Chondrocyte (in vitro differentiated cells): ENCODE data around the gene SGCA. TPM values are rescaled to one million over a fixed set of nuclear protein-coding genes. Genes with fewer than 3 reads are reported as not detected.

Source experiments
- DNase-seq: peaks from one replicate; pipeline ENCODE4 v3.0.0; 2021; ENCODE audit warnings: mixed read lengths, low spot score
- H3K27ac Mint-ChIP-seq: one replicate; pipeline ENCODE4 v1.8.0; 2021; ENCODE audit warnings: mild to moderate bottlenecking, moderate library complexity, mixed read lengths; ENCODE audit not compliant: unreplicated experiment
- H3K27me3 Mint-ChIP-seq: 2 replicates; pipeline ENCODE4 v1.8.0; 2021; ENCODE audit warnings: low read depth, mixed read lengths
- H3K36me3 Mint-ChIP-seq: 2 replicates; pipeline ENCODE4 v1.8.0; 2021; ENCODE audit warnings: low read depth, mixed read lengths
- H3K4me1 Mint-ChIP-seq: 2 replicates; pipeline ENCODE4 v1.8.0; 2021; ENCODE audit warnings: low read depth, mild to moderate bottlenecking, mixed read lengths
- H3K4me3 Mint-ChIP-seq: one replicate; pipeline ENCODE4 v1.8.0; 2021; ENCODE audit warnings: mild to moderate bottlenecking, moderate library complexity, mixed read lengths; ENCODE audit not compliant: unreplicated experiment
- H3K9me3 Mint-ChIP-seq: 2 replicates; pipeline ENCODE4 v1.8.0; 2021; ENCODE audit warnings: low read depth, mixed read lengths
- total RNA-seq: library from RNA; stranded (reverse); gene quantifications from 3 replicates; pipeline ENCODE4 v1.2.1, GENCODE V29; 2021
- TF ChIP-seq, protein P1 (sequence below): fragments of 200-600 bp; sonication (generic); IDR thresholded peaks from 2 replicates; pipeline ENCODE4 v1.5.0; 2021; ENCODE audit warnings: antibody characterized with exemption, mild to moderate bottlenecking, moderate library complexity

Gene SGCA
- total RNA-seq, 1 donor from 2014 or later, result 1.3 TPM

DNA sequence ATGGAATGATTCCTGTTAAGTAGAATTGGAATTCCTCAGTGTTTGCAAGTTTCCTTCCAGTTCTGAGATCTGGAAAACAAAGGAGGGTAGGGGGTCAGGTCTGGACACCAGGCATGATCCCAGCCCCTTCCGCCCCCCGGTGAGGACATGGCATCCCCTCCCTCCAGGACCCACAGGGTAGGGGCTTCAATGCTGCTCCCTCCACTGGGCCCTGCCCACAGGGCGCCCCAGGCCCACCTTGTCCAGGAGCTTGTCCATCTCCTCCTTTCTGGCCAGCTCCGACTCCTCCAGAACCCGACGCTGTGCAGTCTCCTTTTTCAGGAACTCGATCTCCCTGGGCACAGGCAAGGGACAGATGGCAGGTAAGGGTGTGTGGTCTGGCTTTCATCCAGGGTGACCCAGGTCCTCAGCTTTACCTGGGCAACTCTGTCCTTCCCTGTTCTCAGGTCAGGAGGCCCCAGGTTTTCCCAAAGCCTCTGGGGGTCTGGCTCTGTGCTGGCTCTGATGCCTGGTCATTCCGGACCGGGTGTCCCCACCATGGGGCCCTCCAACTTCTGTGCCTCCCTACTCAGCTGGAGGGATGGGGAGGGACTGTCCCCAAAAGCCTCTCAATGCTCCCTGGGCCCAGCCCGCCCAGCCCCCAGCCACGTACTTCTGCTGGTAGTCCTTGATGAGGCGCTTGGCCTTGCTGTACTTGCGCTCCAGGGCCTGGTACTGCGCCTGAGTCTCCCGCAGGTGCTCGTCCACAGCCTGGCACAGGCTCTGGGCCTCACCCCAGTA lies 30.3 kb upstream of the SGCA start:
- TF ChIP-seq, protein P1, sequence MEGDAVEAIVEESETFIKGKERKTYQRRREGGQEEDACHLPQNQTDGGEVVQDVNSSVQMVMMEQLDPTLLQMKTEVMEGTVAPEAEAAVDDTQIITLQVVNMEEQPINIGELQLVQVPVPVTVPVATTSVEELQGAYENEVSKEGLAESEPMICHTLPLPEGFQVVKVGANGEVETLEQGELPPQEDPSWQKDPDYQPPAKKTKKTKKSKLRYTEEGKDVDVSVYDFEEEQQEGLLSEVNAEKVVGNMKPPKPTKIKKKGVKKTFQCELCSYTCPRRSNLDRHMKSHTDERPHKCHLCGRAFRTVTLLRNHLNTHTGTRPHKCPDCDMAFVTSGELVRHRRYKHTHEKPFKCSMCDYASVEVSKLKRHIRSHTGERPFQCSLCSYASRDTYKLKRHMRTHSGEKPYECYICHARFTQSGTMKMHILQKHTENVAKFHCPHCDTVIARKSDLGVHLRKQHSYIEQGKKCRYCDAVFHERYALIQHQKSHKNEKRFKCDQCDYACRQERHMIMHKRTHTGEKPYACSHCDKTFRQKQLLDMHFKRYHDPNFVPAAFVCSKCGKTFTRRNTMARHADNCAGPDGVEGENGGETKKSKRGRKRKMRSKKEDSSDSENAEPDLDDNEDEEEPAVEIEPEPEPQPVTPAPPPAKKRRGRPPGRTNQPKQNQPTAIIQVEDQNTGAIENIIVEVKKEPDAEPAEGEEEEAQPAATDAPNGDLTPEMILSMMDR, result no peak
- Mint-ChIP-seq H3K4me3 (no peak overlapping the region), H3K27me3 (no peaks in the 10 kb centered on the region), H3K27ac (peak overlapping the region; percentile 57), H3K36me3 (peaks cover 41% of the 10 kb centered on the region), H3K9me3 (no peaks in the 10 kb centered on the region), H3K4me1 (peaks cover 37% of the 10 kb centered on the region)
- no peak for DNase-seq

DNA sequence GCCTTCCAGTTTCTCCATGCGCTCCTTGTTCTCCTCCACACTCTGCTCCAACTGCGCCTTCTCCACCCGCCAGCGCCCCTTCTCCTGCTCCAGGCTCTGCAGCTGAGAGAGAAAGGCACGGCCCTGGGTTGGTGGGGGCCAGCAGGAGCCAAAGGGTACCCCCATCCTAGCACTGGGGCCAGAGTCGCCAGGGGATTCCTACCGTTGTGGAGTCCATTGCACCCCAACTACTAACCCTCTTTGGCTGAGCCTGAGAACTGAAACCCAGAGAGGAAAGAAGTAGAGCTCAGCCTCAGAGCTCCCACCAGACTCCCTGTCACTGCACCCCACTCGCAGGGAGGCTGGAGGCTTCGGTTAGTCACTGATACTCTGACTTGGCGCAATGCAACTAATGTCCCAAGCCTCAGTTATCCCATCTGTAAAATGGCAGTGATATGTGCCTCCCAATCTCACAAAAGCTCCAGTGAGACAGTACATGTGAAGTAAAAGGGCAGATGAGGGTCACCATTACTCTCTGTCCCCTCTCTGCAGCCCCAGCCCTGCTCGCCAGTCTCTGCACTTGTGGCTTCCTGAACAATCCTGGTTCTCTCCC lies 29.6 kb upstream of the SGCA start:
- no peaks in the 10 kb centered on the region for H3K27me3 Mint-ChIP-seq
- H3K27ac Mint-ChIP-seq, result no peak overlapping the region
- DNase-seq, result no peak
- H3K4me3 Mint-ChIP-seq, result no peak overlapping the region
- peaks cover 35% of the 10 kb centered on the region for H3K4me1 Mint-ChIP-seq
- H3K9me3 Mint-ChIP-seq, result no peaks in the 10 kb centered on the region
- TF ChIP-seq, protein P1, result no peak
- H3K36me3 Mint-ChIP-seq, result peaks cover 45% of the 10 kb centered on the region

DNA sequence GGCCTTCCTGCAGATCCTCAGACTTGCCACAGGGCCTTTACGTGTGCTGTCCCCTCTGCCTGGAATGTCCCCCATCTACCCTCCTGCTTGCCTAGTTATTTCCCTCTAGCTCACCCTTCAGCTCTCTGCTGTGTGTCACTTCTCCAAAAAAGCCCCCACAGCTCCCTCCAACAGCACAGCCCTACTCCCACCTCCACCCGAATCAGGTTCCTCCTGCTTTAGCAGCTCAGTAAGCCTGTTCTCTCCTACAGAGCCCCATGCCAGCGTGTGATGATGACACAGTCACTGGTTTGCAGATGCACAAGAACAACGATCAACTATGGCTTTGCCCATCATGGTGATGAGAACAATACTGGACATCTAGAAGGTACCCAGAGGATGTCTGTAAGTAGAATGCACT lies 28.8 kb upstream of the SGCA start:
- Mint-ChIP-seq H3K27ac (peak overlapping the region; percentile 27), H3K27me3 (no peaks in the 10 kb centered on the region), H3K36me3 (peaks cover 53% of the 10 kb centered on the region), H3K9me3 (no peaks in the 10 kb centered on the region), H3K4me3 (no peak overlapping the region), H3K4me1 (peaks cover 30% of the 10 kb centered on the region)
- DNase-seq, result no peak
- TF ChIP-seq, protein P1, result no peak

DNA sequence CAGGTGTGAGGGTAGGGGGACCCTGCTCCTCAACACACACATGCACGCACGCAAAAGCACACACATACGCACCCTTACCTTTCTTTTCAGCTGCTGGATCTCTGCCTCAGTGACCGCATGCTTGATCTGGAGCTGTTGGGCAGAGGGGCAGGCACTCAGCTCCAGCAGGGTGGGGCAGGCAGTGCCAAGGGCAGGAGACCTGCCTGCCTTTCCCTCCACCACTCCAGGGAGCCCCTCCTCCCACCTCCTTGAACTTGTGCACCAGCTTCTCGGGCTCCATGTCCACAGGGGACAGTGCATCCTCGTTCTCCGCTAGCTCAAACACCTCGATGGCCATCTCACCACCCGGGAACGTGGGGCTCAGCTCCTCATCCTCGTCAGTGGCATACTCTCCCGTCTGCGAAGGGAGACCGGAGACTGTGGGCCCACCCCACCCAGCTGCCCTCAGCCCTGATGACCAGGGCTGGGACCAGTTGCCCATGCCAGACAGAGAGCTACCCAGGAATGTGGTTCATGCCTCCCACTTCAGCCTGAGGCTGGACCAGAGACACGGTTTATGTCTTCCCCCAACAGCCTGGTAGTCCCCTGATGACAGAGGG lies 26.5 kb upstream of the SGCA start:
- no peaks in the 10 kb centered on the region for H3K9me3 Mint-ChIP-seq

More for the DNA sequence above, 26.5 kb upstream of the SGCA start:
- no peak for DNase-seq
- Mint-ChIP-seq H3K27me3 (no peaks in the 10 kb centered on the region), H3K36me3 (peaks cover 64% of the 10 kb centered on the region), H3K27ac (no peak overlapping the region), H3K4me3 (no peak overlapping the region), H3K4me1 (peaks cover 21% of the 10 kb centered on the region)
- TF ChIP-seq, protein P1, result no peak
